Cardiac muscle cell (in vitro differentiated cells and primary cell): Measurements from ENCODE around the gene TP63. TPM values are rescaled to one million over a fixed set of nuclear protein-coding genes. Genes with fewer than 3 reads are reported as not detected.
A peak's percentile ranks its signal among the peaks of the same experiment; 100 is the strongest.

Source experiments
- DNase-seq, 2 donors: peaks; one replicate each; pipeline versions ENCODE4 v3.0.0 to v3.0.0-alpha.2; 2010 to 2017; ENCODE audit warnings: low read depth in 1 of 2, low spot score in 1 of 2
- H3K27ac ChIP-seq: fragments of 200-600 bp; sonication (generic); 2 replicates; pipeline ENCODE4 v1.5.1; 2016
- H3K27me3 ChIP-seq: fragments of 200-600 bp; sonication (generic); 2 replicates; pipeline ENCODE4 v1.6.0; 2016; ENCODE audit warnings: control low read depth
- H3K36me3 ChIP-seq: fragments of 200-600 bp; sonication (generic); 2 replicates; pipeline ENCODE4 v1.5.1; 2016; ENCODE audit warnings: control low read depth
- H3K4me1 ChIP-seq: fragments of 200-600 bp; sonication (generic); 2 replicates; pipeline ENCODE4 v1.8.1; 2017; ENCODE audit warnings: low read depth, mild to moderate bottlenecking, mixed run types
- H3K4me3 ChIP-seq: fragments of 200-600 bp; sonication (generic); 2 replicates; pipeline ENCODE4 v1.5.1; 2016; ENCODE audit warnings: mild to moderate bottlenecking
- H3K9me3 ChIP-seq: fragments of 200-600 bp; sonication (generic); 2 replicates; pipeline ENCODE4 v1.5.1; 2017; ENCODE audit warnings: low read depth, mild to moderate bottlenecking, control low read depth
- polyA plus RNA-seq: library from polyadenylated mRNA; unstranded; fragments of >200 nt; fragmentation: Nextera tagmentation; extraction: Ambion mirVana; gene quantifications from 2 replicates; pipeline ENCODE4 v1.2.1, GENCODE V29; 2016
- total RNA-seq: library from RNA; depleted of rRNA; stranded (reverse); fragments of >200 nt; gene quantifications from 2 replicates; pipeline ENCODE4 v1.2.3, GENCODE V29; 2016
- TF ChIP-seq, protein P1 (sequence below): IDR thresholded peaks from 2 replicates; pipeline ENCODE4 v1.5.1; 2012; ENCODE audit warnings: low read depth, mild to moderate bottlenecking, low read length

Gene TP63
- total and polyA plus RNA-seq, 2 experiments from 2014 or later = not detected

- Histone ChIP-seq H3K9me3 (no peaks in the 10 kb centered on the region), H3K4me1 (no peaks in the 10 kb centered on the region), H3K27ac (no peak overlapping the region), H3K4me3 (no peak overlapping the region), H3K27me3 (no peaks in the 10 kb centered on the region), H3K36me3 (no peaks in the 10 kb centered on the region)
- DNase-seq = no peak
- TF ChIP-seq, protein P1, sequence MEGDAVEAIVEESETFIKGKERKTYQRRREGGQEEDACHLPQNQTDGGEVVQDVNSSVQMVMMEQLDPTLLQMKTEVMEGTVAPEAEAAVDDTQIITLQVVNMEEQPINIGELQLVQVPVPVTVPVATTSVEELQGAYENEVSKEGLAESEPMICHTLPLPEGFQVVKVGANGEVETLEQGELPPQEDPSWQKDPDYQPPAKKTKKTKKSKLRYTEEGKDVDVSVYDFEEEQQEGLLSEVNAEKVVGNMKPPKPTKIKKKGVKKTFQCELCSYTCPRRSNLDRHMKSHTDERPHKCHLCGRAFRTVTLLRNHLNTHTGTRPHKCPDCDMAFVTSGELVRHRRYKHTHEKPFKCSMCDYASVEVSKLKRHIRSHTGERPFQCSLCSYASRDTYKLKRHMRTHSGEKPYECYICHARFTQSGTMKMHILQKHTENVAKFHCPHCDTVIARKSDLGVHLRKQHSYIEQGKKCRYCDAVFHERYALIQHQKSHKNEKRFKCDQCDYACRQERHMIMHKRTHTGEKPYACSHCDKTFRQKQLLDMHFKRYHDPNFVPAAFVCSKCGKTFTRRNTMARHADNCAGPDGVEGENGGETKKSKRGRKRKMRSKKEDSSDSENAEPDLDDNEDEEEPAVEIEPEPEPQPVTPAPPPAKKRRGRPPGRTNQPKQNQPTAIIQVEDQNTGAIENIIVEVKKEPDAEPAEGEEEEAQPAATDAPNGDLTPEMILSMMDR = no peak
Measured at GRCh38 chr3:189641776-189642175, 10.6 kb downstream of the TP63 start.

DNA sequence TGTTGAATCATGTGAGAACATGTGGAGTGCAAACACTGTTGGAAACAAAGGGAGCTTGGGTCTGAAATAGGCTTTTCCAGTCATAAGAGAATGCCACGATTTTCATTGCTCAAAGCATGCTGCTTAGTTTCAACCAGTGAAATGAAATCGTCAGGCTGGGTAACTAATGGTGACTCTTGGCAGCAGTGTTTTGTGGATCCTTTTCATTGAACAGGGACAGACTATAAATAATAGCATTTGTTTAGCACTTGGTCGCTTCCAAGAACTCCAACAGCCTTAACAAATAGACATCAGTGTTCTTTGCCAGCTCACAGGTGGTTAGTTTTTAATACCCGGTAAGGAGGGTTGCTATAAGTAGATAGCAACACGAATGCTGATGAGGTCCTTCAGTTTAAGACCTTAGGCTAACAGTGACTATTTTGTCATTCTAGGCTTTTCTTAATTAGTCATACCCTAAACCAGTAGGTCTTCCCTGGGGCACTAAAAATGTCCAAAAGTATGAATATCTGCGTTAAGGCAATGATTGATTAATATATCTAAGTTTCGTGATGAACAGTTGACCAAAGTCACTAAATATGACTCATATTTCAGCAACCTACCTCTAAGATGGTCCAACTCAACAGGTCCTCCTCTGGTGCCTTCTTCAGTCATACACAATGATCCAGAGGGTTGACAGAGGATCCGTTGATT is 15.8 kb downstream of the TP63 start:
- Histone ChIP-seq H3K27me3 (no peaks in the 10 kb centered on the region), H3K9me3 (no peaks in the 10 kb centered on the region), H3K27ac (no peak overlapping the region), H3K4me3 (no peak overlapping the region), H3K4me1 (no peaks in the 10 kb centered on the region), H3K36me3 (no peaks in the 10 kb centered on the region)
- TF ChIP-seq, protein P1 = no peak
- no peak for DNase-seq

DNA sequence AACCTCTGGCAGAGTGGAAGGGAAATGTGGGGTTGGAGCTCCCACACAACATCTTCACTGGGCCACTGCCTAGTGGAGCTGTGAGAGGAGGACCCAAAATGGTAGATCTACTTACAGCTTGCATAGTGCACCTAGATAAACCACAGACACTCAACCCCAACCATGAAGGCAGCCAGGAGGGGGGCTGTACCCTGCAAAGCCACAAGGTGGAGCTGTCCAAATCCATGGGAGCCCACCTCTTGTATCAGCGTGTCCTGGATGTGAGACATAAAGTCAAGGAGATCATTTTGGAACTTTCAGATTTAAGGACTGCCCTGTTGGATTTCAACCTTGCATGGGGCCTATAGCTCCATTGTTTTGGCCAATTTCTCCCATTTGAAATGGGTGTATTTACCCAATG is 20.9 kb downstream of the TP63 start:
- Histone ChIP-seq H3K27me3 (no peaks in the 10 kb centered on the region), H3K9me3 (no peaks in the 10 kb centered on the region), H3K4me1 (no peaks in the 10 kb centered on the region), H3K27ac (no peak overlapping the region), H3K4me3 (no peak overlapping the region), H3K36me3 (no peaks in the 10 kb centered on the region)
- TF ChIP-seq, protein P1 = peak; percentile 69
- DNase-seq = peak; percentile 22 to 35

DNA sequence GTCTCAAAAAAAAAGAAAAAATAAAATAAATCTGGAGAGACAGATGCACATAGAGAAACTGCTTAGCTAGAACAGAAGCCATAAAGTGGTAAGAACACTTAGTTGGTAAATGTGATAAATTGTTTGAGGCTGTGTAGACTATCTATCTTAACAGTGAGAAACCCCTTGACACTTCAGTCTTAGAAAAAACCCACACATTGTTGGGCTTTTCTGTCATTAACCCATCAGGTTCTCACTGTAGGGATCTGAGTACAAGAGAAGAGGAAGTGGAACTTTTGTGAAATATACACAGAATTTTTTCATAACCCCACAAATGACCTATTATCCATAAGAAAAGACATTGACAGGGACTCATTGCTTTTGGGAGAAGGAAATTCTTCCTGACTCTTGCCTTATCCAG is 24.4 kb downstream of the TP63 start:
- Histone ChIP-seq H3K9me3 (no peaks in the 10 kb centered on the region), H3K27ac (no peak overlapping the region), H3K27me3 (no peaks in the 10 kb centered on the region), H3K4me3 (no peak overlapping the region), H3K36me3 (no peaks in the 10 kb centered on the region), H3K4me1 (no peaks in the 10 kb centered on the region)
- no peak for DNase-seq
- TF ChIP-seq, protein P1 = no peak

GRCh38 chr3:189659571-189659970 is 28.4 kb downstream of the TP63 start:
- Histone ChIP-seq H3K36me3 (no peaks in the 10 kb centered on the region), H3K9me3 (no peaks in the 10 kb centered on the region), H3K27ac (no peak overlapping the region), H3K4me1 (no peaks in the 10 kb centered on the region), H3K27me3 (no peaks in the 10 kb centered on the region), H3K4me3 (no peak overlapping the region)
- no peak for DNase-seq
- TF ChIP-seq, protein P1 = no peak
